ENCODE measurements around the gene SHISA5. TPM values are rescaled to one million over a fixed set of nuclear protein-coding genes. Genes with fewer than 3 reads are reported as not detected.

The SHISA5 gene
- total RNA-seq, 1 donor from 2014 or later: 95.7 TPM

- POLR2A ChIA-PET: no interaction called here
- H3K27ac Mint-ChIP-seq: peak overlapping the region; percentile 43
- intact Hi-C loops (cut with micrococcal nuclease): loop anchor here (2.0 kb wide), 1 partner anchor 111 kb away; no protein-coding TSS in a partner anchor
These were observed 66.2 kb downstream of the SHISA5 start for GRCh38 chr3:48437812-48438211.

DNA sequence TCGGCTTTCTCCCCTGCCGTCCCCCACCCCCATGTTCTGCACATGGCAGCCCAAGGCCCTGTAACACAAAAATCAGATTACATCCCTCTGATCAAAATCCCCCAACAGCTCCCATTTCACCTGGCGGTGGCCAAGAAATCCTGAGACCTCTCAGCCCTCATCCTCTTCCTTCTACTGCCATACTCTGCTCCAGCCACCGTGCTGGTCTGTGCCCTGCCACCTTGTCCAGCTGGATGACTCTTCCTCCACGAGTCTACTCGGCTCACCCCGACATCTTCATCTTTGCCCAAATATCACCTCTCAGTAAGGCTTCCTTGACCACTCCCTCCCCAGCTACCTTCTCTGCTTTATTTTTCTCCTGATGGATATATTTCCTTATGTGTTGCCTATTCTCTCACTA is 67.1 kb downstream of the SHISA5 start:
- Mint-ChIP-seq H3K27ac (no peak overlapping the region), H3K4me1 (peaks cover 39% of the 10 kb centered on the region), H3K9me3 (no peaks in the 10 kb centered on the region), H3K27me3 (no peaks in the 10 kb centered on the region), H3K4me3 (no peak overlapping the region), H3K36me3 (ENCODE audit: low read depth) (peaks cover 33% of the 10 kb centered on the region)
- ChIA-PET CTCF (interaction anchor here (0.5 to 11.5 kb wide), 28 partner anchors 9 to 205 kb away, joined by 3 to 206 read pairs (median 9); partner anchors contain the start of genes ATRIP, NME6 and ZNF589), POLR2A (interaction anchor here (0.9 to 2.4 kb wide), 7 partner anchors 10 to 165 kb away, joined by 3 to 9 read pairs (median 6); partner anchors contain the start of gene ATRIP)
- DNase-seq (no peak), ATAC-seq (ENCODE audit: low read depth) (no peak)
- intact Hi-C loops (cut with micrococcal nuclease): loop anchor here (1.0 to 2.0 kb wide), 5 partner anchors 36 to 205 kb away; no protein-coding TSS in a partner anchor
- TF ChIP-seq CTCF (IDR thresholded peaks at IDR 0.05): no peak

More at GRCh38 chr3:48437812-48438211, 66.2 kb downstream of the SHISA5 start:
- Mint-ChIP-seq H3K36me3 (ENCODE audit: low read depth) (peaks cover 40% of the 10 kb centered on the region), H3K9me3 (no peaks in the 10 kb centered on the region), H3K4me1 (peaks cover 43% of the 10 kb centered on the region), H3K27me3 (no peaks in the 10 kb centered on the region), H3K4me3 (no peak overlapping the region)
- CTCF ChIA-PET: interaction anchor here (0.8 to 11.5 kb wide), 5 partner anchors 29 to 166 kb away, joined by 3 to 206 read pairs (median 14); partner anchors contain the start of gene NME6
- TF ChIP-seq CTCF (IDR thresholded peaks at IDR 0.05): no peak
- no peak for DNase-seq
- ATAC-seq (ENCODE audit: low read depth): no peak

DNA sequence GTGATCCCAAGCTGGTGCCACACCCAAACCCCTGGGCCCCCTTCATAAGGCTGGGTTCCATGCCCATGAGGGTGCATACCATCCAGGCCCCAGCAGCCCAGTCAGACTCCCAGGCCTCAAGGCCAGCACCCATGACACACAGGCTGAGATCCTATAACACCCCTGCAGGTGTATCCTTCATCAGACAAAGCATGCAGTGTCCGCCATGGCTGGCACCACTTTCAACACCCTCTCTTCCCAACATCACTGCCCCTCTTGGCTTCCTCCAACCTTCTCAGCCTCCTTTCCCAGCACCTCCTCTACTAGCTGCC is 67.5 kb downstream of the SHISA5 start:
- ChIA-PET CTCF (interaction anchor here (0.6 to 11.5 kb wide), 42 partner anchors 10 to 281 kb away, joined by 3 to 206 read pairs (median 5); partner anchors contain the start of genes ATRIP, IP6K2, NME6 and PFKFB4), POLR2A (interaction anchor here (0.7 to 2.4 kb wide), 9 partner anchors 10 to 165 kb away, joined by 3 to 9 read pairs (median 4); partner anchors contain the start of gene ATRIP)
- no peaks in the 10 kb centered on the region for H3K9me3 Mint-ChIP-seq
- H3K4me3 Mint-ChIP-seq: no peak overlapping the region
- H3K4me1 Mint-ChIP-seq: peaks cover 35% of the 10 kb centered on the region
- H3K27ac Mint-ChIP-seq: no peak overlapping the region
- ATAC-seq (ENCODE audit: low read depth) (no peak), DNase-seq (no peak)
- H3K27me3 Mint-ChIP-seq: no peaks in the 10 kb centered on the region
- TF ChIP-seq CTCF (IDR thresholded peaks at IDR 0.05): no peak
- H3K36me3 Mint-ChIP-seq (ENCODE audit: low read depth): peaks cover 33% of the 10 kb centered on the region
- intact Hi-C loops (cut with micrococcal nuclease): loop anchor here (1.0 to 2.0 kb wide), 5 partner anchors 35 to 204 kb away; no protein-coding TSS in a partner anchor

DNA sequence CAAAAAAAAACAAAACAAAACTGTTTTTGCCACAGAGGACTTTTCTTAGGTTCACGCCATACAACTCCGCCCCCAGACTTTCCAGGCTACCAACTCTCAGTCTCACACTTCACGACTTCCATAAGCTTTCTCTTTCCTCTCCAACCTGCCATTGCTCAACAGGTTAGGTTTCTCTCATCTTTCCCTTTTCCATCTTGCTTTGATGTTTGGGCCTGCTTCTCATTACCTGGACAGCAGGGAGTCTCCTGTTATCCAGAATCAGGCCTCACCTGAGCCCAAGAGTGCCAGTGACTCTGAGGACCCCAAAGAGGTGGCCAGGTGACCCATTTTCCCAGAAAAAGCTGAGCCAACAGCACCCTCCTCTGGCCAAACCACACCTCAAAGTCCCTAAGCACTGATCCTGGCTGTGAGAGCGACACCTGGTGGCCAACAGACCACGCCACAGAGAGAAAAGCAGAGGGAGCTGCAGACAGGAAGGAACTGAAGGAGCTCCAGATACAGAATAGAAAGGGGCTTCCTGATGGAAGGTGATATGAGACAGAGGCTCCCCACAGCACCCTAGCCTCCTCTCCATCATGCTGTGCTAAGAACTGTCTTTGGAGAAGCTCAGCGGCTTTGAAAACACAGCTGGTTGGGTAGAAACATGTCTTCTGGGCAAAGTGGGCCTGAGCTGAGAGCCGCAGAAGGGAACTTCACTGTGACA is 68.0 kb downstream of the SHISA5 start:
- DNase-seq (peak; percentile 68), ATAC-seq (ENCODE audit: low read depth) (peak; percentile 29)
- Mint-ChIP-seq H3K4me1 (peaks cover 31% of the 10 kb centered on the region), H3K36me3 (ENCODE audit: low read depth) (peaks cover 32% of the 10 kb centered on the region), H3K27ac (no peak overlapping the region), H3K9me3 (no peaks in the 10 kb centered on the region), H3K4me3 (no peak overlapping the region), H3K27me3 (no peaks in the 10 kb centered on the region)
- intact Hi-C loops (cut with micrococcal nuclease): loop anchor here (1.0 to 2.0 kb wide), 5 partner anchors 35 to 204 kb away; no protein-coding TSS in a partner anchor
- ChIA-PET CTCF (interaction anchor here (0.6 to 11.5 kb wide), 43 partner anchors 10 to 281 kb away, joined by 3 to 206 read pairs (median 5); partner anchors contain the start of genes ATRIP, IP6K2, NME6 and PFKFB4), POLR2A (interaction anchor here (0.6 to 2.4 kb wide), 10 partner anchors 11 to 165 kb away, joined by 3 to 9 read pairs (median 4); partner anchors contain the start of gene ATRIP)
- TF ChIP-seq CTCF (IDR thresholded peaks at IDR 0.05): peak; percentile 54

DNA sequence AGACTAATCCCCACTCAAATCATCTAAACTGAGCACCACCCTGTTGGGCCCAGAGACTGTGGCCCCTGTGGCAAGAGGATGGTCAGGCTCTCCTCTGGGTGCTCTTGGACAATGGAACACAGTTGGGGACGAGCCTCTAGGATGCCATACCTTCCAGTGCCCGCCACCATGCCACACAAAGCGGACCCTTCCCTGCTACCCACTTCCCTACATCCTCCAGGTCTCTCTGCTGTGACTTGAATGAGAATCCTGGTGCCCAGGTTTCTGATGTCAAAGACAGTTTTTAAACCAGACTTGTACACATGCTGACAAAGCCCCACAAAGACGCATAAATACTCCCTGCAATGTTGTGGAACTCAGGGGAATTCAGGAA is 68.8 kb downstream of the SHISA5 start:
- TF ChIP-seq CTCF (IDR thresholded peaks at IDR 0.05): no peak
- intact Hi-C loops (cut with micrococcal nuclease): no loop called here
- ChIA-PET CTCF (interaction anchor here (1.2 to 11.5 kb wide), 16 partner anchors 11 to 204 kb away, joined by 3 to 206 read pairs (median 13); partner anchors contain the start of genes ATRIP, NME6 and PFKFB4), POLR2A (interaction anchor here (1.5 to 2.4 kb wide), 3 partner anchors 11 to 162 kb away, joined by 4 to 9 read pairs (median 7); partner anchors contain the start of gene ATRIP)
- DNase-seq (no peak), ATAC-seq (ENCODE audit: low read depth) (no peak)
- Mint-ChIP-seq H3K27ac (no peak overlapping the region), H3K36me3 (ENCODE audit: low read depth) (peaks cover 30% of the 10 kb centered on the region), H3K4me3 (no peak overlapping the region), H3K27me3 (no peaks in the 10 kb centered on the region), H3K4me1 (peaks cover 26% of the 10 kb centered on the region), H3K9me3 (no peaks in the 10 kb centered on the region)

Measured in activated B cell treated with CpG ODN at 0.5 μM for 24 hours (primary cell).